ENCODE data around the gene CNTN4.

GRCh38 chr3:2880218-2880756 is 781.6 kb downstream of the CNTN4 start:
- TF ChIP-seq YY1 (IDR thresholded peaks at IDR 0.05; ENCODE audit: insufficient read depth, insufficient read length) (no peak), ZNF274 (IDR thresholded peaks at IDR 0.05; ENCODE audit: low read depth, low read length) (no peak), SUZ12 (IDR thresholded peaks at IDR 0.05; ENCODE audit: extremely low read depth, insufficient read depth, insufficient read length) (no peak)
